ENCODE data around the gene ADGRL3. TPM values are rescaled to one million over a fixed set of nuclear protein-coding genes. Genes with fewer than 3 reads are reported as not detected.

Gene ADGRL3
- total and polyA plus RNA-seq, 7 donors = under 0.01 to 11.9 (median 5.4) TPM

DNA sequence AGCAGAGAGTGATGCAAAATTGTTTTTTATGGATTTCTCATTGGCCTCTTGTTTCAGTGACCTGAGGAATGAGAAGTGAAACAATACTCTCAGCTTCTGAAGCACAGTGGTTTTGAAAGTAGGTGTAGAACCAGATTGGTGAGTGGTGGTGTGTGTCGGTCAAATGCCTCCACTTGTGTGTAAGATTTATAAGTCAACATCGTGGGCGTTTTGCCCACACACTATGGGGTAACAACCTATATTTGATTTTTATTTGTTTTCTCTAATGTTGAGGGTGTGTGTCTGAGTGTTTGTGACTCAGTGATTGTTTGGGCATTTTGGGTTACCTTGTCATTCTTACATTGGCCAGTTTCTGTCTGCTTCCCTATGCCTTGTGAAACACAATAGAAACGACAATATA lies 23.3 kb downstream of the ADGRL3 start:
- no peaks in the 10 kb centered on the region for H3K9me3 ChIP-seq
- no peaks in the 10 kb centered on the region for H3K36me3 ChIP-seq
- WGBS, 2 donors = 79 to 85% methylated on average over 4 of the region's 4 CpGs
- no peak overlapping the region for H3K27ac ChIP-seq
- no peak for DNase-seq
- intact Hi-C loops (cut with DNase I) = no loop called here
- H3K4me1 ChIP-seq = no peaks in the 10 kb centered on the region
- H3K4me3 ChIP-seq = no peak overlapping the region
- TF ChIP-seq, protein P1, sequence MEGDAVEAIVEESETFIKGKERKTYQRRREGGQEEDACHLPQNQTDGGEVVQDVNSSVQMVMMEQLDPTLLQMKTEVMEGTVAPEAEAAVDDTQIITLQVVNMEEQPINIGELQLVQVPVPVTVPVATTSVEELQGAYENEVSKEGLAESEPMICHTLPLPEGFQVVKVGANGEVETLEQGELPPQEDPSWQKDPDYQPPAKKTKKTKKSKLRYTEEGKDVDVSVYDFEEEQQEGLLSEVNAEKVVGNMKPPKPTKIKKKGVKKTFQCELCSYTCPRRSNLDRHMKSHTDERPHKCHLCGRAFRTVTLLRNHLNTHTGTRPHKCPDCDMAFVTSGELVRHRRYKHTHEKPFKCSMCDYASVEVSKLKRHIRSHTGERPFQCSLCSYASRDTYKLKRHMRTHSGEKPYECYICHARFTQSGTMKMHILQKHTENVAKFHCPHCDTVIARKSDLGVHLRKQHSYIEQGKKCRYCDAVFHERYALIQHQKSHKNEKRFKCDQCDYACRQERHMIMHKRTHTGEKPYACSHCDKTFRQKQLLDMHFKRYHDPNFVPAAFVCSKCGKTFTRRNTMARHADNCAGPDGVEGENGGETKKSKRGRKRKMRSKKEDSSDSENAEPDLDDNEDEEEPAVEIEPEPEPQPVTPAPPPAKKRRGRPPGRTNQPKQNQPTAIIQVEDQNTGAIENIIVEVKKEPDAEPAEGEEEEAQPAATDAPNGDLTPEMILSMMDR (IDR thresholded peaks at IDR 0.05) = no peak
- TF ChIP-seq EP300 (IDR thresholded peaks at IDR 0.05) (no peak), POLR2AphosphoS5 (IDR thresholded peaks at IDR 0.05) (no peak), POLR2A (IDR thresholded peaks at IDR 0.05) (no peak)
- no peaks in the 10 kb centered on the region for H3K27me3 ChIP-seq

DNA sequence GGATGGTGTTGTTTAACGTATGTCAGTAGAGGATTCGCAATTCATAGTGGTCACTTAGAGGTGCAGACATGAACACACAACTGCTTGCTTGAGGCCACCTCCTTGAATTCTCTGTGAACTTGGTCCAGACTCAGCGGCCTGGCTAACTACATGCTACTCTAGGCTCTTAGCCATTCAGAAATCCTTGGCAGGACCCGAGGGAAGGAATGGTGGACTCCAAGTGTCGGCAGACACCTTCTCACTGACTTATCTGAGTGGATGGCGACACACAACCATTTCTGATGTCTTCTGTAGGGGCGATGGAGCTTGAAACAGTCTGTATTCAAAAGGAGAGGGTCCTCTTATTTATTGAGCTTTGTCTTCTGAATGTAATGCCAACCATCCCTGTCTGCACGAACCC lies 24.4 kb downstream of the ADGRL3 start:
- TF ChIP-seq POLR2AphosphoS5 (IDR thresholded peaks at IDR 0.05) = no peak
- TF ChIP-seq POLR2A (IDR thresholded peaks at IDR 0.05) = no peak
- no peak for TF ChIP-seq EP300 (IDR thresholded peaks at IDR 0.05)
- TF ChIP-seq, protein P1 (IDR thresholded peaks at IDR 0.05) = no peak
- Histone ChIP-seq H3K36me3 (no peaks in the 10 kb centered on the region), H3K4me3 (no peak overlapping the region), H3K27ac (no peak overlapping the region), H3K27me3 (no peaks in the 10 kb centered on the region), H3K4me1 (no peaks in the 10 kb centered on the region), H3K9me3 (no peaks in the 10 kb centered on the region)
- intact Hi-C loops (cut with DNase I) = no loop called here
- DNase-seq = no peak
- 87% methylated on average over 8 of the region's 8 CpGs for WGBS, 2 donors

DNA sequence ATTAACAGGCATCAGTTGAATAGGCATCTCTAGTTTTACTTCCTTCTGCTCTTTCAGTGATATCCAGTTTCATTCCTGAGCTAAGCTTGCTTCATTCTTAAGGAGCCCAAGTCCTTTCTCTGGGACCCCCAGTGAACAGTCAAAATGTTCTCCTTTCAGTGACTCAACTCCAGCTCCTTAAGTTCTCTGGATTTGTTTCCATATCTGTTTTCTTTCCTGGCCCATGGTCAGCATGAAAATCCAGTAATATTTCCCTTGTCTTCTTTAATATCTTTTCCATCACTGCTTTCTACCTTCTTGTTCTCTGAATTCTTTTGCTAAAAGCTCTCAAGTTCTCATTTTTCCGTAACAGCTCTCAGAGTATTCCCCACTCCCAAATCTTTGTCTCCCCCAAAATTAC lies 25.5 kb downstream of the ADGRL3 start:
- WGBS, 2 donors = 88% methylated on average over 1 of the region's 1 CpG
- H3K27me3 ChIP-seq = no peaks in the 10 kb centered on the region
- intact Hi-C loops (cut with DNase I) = no loop called here
- no peak for DNase-seq
- H3K9me3 ChIP-seq = no peaks in the 10 kb centered on the region
- no peaks in the 10 kb centered on the region for H3K4me1 ChIP-seq
- H3K36me3 ChIP-seq = no peaks in the 10 kb centered on the region
- TF ChIP-seq POLR2AphosphoS5 (IDR thresholded peaks at IDR 0.05) = no peak
- TF ChIP-seq EP300 (IDR thresholded peaks at IDR 0.05) = no peak
- TF ChIP-seq, protein P1 (IDR thresholded peaks at IDR 0.05) = no peak
- no peak for TF ChIP-seq POLR2A (IDR thresholded peaks at IDR 0.05)
- H3K4me3 ChIP-seq = no peak overlapping the region
- H3K27ac ChIP-seq = no peak overlapping the region

DNA sequence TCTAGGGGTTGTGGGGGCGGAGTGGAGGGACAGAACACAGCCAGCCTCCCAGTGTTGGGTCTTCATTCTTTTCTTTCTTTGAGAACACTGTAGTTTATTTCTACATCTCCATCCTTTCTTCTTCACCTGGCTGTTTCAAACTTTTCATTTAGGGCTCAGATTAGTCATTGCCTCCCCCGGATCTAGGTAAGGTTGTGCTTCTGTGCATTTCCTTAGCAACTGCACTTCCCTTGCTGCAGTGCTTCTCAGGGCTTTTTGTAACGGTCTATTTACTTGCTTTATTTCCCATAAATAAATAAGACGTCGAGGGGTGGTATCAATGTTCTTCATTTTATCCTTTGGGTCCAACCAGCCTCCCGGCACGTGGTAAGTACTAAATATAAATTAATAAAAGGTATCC lies 31.3 kb downstream of the ADGRL3 start:
- intact Hi-C loops (cut with DNase I) = no loop called here
- Histone ChIP-seq H3K4me3 (no peak overlapping the region), H3K36me3 (no peaks in the 10 kb centered on the region), H3K4me1 (no peaks in the 10 kb centered on the region), H3K9me3 (no peaks in the 10 kb centered on the region), H3K27me3 (no peaks in the 10 kb centered on the region), H3K27ac (no peak overlapping the region)
- 81 to 86% methylated on average over 7 of the region's 7 CpGs for WGBS, 2 donors
- TF ChIP-seq EP300 (IDR thresholded peaks at IDR 0.05) = no peak
- TF ChIP-seq POLR2A (IDR thresholded peaks at IDR 0.05) = no peak
- TF ChIP-seq, protein P1 (IDR thresholded peaks at IDR 0.05) = no peak
- TF ChIP-seq POLR2AphosphoS5 (IDR thresholded peaks at IDR 0.05) = no peak
- no peak for DNase-seq

DNA sequence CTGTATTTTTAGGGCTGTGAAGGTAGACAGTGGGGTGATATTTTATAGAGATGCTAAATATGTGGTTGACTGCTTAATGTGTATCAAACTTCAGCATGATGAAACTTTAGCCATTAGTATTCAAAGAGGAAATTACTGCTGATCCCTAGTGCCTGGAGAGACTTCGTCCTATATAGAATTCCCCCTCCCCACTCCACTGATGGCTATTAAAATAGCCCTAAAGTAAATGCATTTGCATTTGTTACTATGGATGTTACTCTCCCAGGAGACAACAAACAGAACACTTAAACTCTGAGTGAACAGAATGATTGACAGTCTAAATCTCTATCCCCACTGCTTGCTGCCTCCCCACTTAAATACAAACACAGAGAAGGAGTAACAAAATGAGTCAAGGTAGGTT lies 39.1 kb downstream of the ADGRL3 start:
- Histone ChIP-seq H3K36me3 (no peaks in the 10 kb centered on the region), H3K9me3 (no peaks in the 10 kb centered on the region), H3K27me3 (no peaks in the 10 kb centered on the region), H3K27ac (no peak overlapping the region), H3K4me3 (no peak overlapping the region), H3K4me1 (no peaks in the 10 kb centered on the region)
- TF ChIP-seq POLR2A (IDR thresholded peaks at IDR 0.05) = no peak
- WGBS, 2 donors = 55 to 70% methylated on average over 1 of the region's 1 CpG
- intact Hi-C loops (cut with DNase I) = no loop called here
- DNase-seq = no peak
